GM21528 (cell line): ENCODE results near the gene MARCHF9.
"Not testable (repeated sequence)": the region's sequence is repeated elsewhere in the genome, so short reads cannot be mapped to it uniquely, and the experiment has no call there.

Experiments
- ATAC-seq: cut with Tn5 transposase; IDR thresholded peaks from one replicate; pipeline ENCODE4 v1.9.1; 2021; ENCODE audit warnings: mild to moderate bottlenecking, moderate library complexity; ENCODE audit not compliant: unreplicated experiment, low FRiP score

MARCHF9 gene, protein sequence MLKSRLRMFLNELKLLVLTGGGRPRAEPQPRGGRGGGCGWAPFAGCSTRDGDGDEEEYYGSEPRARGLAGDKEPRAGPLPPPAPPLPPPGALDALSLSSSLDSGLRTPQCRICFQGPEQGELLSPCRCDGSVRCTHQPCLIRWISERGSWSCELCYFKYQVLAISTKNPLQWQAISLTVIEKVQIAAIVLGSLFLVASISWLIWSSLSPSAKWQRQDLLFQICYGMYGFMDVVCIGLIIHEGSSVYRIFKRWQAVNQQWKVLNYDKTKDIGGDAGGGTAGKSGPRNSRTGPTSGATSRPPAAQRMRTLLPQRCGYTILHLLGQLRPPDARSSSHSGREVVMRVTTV

DNA sequence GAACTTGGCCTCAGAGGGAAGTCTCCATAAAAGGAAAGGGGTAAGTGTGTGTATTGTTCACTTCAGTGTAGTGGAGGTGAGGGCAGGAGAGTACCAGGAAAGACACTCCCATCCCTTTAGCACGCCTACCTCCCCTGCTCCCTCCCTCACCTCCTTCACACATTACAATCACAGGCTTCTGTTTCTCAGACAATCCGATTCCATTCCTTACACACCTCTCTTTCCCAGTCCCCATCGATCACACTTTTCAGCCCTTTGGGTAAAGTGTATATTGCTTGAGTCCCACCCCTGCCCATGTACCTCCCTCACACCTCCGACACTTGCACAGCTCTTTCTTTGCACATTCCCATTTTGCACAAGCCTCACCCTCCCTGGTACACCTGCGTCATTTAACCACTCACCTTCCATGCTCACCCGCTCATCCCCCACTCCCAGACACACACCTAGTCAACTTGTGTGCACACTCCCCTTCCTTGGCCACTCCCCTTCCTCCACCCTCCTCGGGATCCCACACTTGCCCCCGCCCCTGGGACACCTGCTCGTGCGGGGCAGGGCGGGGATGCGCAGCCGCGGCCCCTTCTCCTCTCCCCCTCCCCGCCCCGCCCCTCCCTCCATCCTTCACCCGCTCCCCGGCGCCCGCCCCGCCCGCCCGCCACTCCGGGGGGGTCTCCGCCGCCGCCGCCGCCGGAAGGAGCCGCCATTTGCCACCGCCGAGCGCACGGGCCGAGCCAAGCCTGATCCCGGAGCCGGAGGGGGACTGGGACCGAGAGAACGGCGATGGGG lies at the start of gene MARCHF9:
MARCHF9 (plus strand) TSS at position 693 of the 783 bp plus-strand sequence. CDS start 426 bp downstream, outside the sequence.
- peak; percentile 36 for ATAC-seq

GRCh38 chr12:57707250-57707649 lies 47.7 kb upstream of the MARCHF9 start:
- no peak for ATAC-seq

- ATAC-seq = no peak
These were observed 46.6 kb upstream of the MARCHF9 start for GRCh38 chr12:57708296-57708695.

- ATAC-seq = no peak
These were observed 42.2 kb upstream of the MARCHF9 start for GRCh38 chr12:57712701-57713100.

GRCh38 chr12:57713209-57713608 lies 41.7 kb upstream of the MARCHF9 start:
- no peak for ATAC-seq

GRCh38 chr12:57715036-57715748 lies 39.7 kb upstream of the MARCHF9 start:
- ATAC-seq = not testable (repeated sequence)

GRCh38 chr12:57715786-57716185 lies 39.1 kb upstream of the MARCHF9 start:
- no peak for ATAC-seq

DNA sequence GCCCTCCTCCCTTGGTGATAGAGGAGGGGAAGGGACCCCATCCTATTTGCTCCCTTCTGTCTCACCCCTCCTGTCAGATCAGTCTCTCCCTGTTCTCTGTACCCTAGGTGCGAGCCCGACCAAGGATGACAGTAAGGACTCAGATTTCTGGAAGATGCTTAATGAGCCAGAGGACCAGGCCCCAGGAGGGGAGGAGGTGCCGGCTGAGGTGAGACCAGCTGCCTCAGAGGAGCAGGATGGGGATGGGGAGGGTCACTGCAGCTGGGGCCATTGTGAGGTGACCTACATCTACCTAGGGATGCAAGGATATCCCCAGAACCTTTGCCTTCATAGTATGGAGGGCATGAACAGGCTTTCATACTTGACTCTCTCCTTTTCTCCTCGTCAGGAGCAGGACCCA lies 38.6 kb upstream of the MARCHF9 start:
- ATAC-seq = no peak

GRCh38 chr12:57717131-57717530 lies 37.8 kb upstream of the MARCHF9 start:
- no peak for ATAC-seq

GRCh38 chr12:57717846-57718640 lies 36.9 kb upstream of the MARCHF9 start:
- no peak for ATAC-seq

- no peak for ATAC-seq
These were observed 36.0 kb upstream of the MARCHF9 start for GRCh38 chr12:57718641-57719528.

GRCh38 chr12:57719777-57720605 lies 34.9 kb upstream of the MARCHF9 start:
- ATAC-seq = no peak

GRCh38 chr12:57720606-57721595 lies 34.0 kb upstream of the MARCHF9 start:
- no peak for ATAC-seq

DNA sequence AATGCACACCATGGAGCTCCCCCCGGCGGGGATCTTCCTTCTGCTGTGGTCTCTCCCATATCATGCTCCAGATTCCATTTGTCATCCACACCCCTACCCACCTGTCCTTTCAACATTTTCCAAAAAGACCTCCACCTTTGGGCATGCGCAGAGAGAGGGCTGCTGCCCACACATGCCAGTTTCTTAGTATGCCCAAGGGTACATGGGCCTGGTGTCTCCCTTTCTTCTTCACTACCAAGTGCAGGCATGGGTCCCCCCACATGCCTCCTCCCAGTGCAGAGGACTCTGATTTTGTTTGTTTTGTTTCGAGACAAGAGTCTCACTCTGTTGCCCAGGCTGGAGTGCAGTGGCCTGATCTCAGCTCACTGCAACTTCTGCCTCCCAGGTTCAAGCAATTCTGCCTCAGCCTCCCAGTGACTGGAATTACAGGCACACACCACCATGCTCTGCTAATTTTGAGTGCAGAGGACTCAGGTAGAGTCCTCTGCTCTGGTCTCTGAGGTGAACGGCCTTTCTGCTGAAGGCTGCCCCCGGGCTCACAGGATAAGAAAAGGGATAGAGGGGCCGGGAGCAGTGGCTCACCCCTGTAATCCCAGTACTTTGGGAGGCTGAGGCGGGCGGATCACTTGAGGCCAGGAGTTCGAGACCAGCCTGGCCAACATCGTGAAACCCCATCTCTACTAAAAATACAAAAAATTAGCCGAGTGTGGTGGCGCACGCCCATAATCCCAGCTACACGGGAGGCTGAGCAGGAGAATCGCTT lies 32.9 kb upstream of the MARCHF9 start:
- not testable (repeated sequence) for ATAC-seq

DNA sequence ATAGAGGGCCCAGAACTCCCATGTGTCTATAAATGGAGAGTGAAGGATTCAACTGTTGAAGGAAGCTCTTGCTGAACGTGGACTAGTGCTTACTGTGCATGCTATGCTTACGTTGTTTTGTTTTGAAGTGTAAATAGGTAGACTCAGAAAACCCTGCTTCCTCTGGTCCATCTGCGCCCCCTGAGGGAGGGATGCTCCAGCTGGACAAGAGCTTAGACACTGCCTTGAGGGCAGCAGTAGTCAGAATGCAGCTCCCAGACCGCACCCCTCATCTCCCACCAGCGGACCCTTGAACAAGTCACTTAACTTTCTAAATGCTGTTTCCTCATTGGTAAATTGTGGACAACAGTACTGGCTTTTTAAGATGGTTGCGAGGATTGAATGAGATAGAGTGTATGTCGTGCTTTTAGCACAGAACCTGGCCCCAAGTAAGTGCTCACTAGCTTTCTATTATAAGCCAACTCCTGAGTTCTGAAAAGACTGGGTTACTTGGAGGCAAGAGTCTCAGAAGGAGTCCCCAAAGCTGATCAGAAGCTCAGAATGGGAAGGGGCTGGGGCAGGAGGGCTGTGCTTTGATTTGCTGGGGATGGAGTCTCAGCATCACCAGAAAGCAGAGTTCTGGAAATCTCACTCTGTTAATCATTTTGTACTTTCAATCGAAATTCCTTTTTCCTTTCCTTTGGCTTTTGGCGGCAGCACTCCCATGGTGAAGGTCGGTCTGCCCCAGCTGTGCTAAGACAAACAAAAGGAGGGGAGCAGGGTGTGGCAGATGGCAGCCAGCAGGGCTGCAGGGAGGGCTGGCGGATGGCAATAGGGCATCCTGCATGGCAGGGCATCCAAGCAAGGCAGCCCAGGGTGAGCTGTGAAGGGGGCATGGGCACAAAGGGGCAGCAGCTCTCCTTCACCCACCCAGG lies 31.9 kb upstream of the MARCHF9 start:
- ATAC-seq = no peak

DNA sequence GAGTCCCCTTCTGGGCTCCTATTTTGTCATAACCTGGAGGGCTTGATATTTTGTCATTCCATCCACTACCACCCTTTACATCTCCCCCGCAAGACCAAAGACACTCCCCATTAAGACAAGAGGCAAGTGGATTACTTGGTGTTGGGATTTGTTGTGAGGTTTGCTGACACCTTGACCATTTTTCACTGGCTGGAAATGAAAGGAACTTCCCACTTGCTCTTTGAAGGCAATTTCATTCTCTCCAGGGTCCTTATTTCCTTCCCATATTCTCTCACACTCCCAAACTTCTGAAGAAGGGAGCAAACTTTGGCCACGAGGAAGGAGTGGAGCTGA lies 31.3 kb upstream of the MARCHF9 start:
- no peak for ATAC-seq
